ENCODE measurements around the gene PIGL.
A peak's percentile ranks its signal among the peaks of the same experiment; 100 is the strongest.
"Not testable (repeated sequence)": the region's sequence is repeated elsewhere in the genome, so short reads cannot be mapped to it uniquely, and the experiment has no call there.

Gene PIGL

GRCh38 chr17:16217002-16217635 is at the start of gene PIGL:
Gene PIGL, plus strand, starts transcription at chr17:16217210. Its CDS starts 17 bp downstream, at chr17:16217227.
- peak; percentile 61 for DNase-seq

- DNase-seq = peak; percentile 1
These were observed 45.4 kb upstream of the PIGL start for GRCh38 chr17:16171613-16172012.

DNA sequence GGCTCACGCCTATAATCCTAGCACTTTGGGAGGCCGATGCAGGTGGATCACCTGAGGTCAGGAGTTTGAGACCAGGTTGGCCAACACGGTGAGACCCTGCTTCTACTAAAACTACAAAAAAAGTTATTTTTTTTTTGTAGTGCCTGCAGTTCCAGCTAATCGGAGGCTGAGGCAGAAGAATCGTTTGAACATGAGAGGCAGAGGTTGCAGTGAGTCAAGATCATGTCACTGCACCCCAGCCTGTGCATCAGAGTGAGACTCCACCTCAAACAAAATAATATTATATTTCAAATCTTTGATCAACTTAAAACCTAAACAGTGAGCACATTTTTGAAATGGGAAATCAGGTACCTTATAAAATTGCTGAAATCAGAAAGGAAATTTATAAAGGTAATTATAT is 38.2 kb upstream of the PIGL start:
- DNase-seq = no peak

- no peak for DNase-seq
These were observed 35.4 kb upstream of the PIGL start for GRCh38 chr17:16181581-16181980.

DNA sequence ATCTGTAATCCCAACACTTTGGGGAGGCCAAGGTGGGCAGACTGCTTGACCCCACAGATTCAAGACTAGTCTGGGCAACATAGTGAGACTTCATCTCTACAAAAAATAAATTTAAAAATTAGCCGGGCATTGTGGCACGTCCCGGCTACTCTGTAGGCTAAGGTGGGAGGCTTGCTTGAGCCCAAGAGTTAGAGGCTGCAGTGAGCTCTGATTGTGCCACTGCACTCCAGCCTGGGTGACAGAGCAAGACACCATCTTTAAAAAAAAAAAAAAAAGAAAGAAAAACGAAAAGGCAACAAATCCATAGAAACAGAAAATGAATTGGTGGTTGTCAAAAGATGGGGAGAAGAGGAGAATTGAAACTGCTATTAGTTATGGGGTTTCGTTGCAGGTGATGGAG is 29.4 kb upstream of the PIGL start:
- DNase-seq = no peak

DNA sequence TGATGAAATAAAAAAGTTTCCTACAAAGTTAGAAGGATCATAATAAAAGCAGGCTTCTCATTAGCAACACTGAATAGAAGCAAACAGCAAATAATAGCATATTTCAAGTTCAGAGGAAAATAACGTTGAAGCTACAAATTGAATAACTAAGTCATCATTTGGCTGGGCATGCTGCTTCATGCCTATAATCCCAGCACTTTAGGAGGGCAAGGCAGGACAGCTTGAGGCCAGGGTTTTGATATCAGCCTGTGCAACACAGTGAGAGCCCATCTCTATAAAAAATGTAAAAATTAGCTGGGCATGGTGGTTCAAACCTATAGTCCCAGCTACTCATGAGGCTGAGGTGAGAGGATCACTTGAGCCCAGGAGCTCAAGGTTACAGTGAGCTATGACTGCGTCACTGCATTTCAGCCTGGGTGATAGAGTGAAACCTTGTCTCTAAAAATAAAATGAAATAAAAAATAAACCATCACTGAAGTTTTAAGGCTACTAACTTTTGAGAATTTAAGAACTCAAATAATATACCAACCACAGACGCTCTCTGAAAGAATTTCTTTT is 27.1 kb upstream of the PIGL start:
- no peak for DNase-seq

DNA sequence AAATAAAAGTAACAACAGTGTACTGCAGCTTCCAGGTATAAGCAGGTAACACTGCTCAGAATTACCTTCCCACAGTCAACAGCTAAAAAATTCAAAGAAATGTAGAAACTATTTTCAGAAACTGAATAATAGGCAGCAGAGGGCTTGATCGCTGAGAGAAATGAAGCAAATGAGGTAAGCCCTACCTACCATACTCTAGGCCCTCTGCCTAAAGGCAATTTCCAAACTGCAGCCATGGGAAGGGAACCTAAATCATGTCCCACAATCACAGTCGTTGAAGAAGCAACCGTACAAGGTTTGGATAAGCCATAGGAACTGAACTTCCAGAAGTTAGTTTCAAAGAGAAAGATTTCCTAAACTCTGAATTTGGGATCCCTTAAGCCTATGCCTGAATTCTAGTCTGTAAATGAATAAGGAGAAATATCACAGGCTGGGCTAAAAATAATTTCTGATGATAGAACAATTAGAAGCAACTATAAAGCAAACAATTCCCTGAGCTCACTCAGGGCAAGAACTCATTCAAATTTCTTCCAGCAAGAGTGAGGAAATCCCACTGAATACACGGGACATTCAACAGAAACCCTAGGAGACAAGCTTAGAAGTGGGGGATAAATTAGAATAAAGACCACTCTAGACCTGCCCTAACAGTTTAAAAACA is 26.2 kb upstream of the PIGL start:
- DNase-seq = no peak

DNA sequence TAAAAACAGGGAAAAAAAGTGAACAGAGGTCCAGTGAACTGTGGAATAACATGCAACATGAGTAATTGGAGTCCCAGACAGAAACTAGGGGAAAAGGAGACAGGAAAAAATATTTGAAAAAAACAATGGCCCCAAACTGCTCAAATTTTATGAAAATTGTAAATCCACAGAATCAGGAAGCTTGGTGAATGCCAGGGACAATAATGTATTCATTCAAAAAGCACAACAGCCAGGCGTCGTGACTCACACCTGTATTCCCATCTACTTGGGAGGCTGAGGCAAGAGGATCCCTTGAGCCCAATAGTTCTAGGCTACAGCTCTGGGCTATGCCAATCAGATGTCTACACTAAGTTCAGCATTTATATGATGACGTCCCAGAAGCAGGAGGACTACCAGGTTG is 25.4 kb upstream of the PIGL start:
- DNase-seq = no peak

DNA sequence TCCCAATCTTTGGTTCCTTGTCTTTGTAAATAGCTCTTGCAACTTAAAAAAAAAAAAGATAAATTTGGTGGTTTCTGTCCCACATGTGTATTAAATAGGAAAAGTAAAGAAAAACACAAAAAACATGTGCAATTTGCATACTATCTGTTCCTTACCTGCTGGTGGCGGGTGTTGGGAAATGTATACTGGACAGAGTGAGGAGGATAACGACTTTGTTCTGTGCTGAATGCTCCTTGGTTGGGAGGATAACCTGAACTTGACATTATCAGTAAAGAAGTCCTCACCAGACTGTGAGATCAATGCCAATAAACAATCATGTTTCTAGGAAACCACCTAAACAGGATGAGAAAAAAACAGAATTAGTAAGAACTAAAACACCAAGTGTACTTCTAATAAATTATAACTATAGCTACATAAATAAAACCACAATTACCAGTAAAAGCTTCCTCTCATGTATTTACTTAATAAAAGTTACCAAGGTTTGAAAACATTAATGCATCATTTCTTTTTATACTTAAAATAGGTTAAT is 22.6 kb upstream of the PIGL start:
- DNase-seq = not testable (repeated sequence)

DNA sequence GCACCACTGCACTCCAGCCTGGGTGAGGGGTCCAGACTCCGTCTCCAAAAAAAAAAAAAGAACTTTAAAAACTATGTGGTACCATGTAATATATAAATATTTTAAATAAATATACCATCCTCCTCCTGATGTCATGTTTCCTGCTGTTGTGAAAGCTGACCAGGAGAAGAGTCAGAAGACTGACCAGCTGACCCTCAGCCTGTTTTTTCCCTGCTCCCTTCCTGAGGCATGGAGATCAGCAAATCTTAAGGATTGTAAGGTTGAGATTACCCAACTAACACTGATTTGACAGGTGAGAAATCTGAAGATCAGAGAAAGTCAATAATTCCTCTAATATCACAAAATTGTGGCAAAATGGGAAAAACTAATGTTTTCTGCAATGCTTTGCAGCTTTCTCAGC is 19.7 kb upstream of the PIGL start:
- no peak for DNase-seq

- no peak for DNase-seq
These were observed 17.9 kb upstream of the PIGL start for GRCh38 chr17:16199093-16199492.

DNA sequence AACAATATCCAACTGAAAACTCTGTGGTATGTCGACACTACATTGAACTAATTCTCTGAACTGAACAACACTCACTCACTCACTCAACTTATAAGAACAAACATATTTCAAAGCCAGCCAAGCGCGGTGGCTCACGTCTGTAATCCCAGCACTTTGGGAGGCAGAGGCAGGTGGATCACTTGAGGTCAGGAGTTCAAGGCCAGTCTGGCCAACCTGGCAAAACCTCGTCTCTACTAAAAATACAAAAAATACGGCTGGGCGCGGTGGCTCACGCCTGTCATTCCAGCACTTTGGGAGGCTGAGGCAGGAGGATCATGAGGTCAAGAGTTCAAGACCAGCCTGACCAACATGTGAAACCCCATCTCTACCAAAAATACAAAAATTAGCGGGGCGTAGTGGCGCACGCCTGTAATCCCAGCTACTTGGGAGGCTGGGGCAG is 15.3 kb upstream of the PIGL start:
- DNase-seq = not testable (repeated sequence)

- not testable (repeated sequence) for DNase-seq
These were observed 14.2 kb upstream of the PIGL start for GRCh38 chr17:16202554-16203500.

- DNase-seq = not testable (repeated sequence)
These were observed 12.2 kb upstream of the PIGL start for GRCh38 chr17:16204763-16205162.

- no peak for DNase-seq
These were observed 5.4 kb upstream of the PIGL start for GRCh38 chr17:16211590-16211989.

GRCh38 chr17:16212793-16213192 is 4.2 kb upstream of the PIGL start:
- DNase-seq = no peak

DNA sequence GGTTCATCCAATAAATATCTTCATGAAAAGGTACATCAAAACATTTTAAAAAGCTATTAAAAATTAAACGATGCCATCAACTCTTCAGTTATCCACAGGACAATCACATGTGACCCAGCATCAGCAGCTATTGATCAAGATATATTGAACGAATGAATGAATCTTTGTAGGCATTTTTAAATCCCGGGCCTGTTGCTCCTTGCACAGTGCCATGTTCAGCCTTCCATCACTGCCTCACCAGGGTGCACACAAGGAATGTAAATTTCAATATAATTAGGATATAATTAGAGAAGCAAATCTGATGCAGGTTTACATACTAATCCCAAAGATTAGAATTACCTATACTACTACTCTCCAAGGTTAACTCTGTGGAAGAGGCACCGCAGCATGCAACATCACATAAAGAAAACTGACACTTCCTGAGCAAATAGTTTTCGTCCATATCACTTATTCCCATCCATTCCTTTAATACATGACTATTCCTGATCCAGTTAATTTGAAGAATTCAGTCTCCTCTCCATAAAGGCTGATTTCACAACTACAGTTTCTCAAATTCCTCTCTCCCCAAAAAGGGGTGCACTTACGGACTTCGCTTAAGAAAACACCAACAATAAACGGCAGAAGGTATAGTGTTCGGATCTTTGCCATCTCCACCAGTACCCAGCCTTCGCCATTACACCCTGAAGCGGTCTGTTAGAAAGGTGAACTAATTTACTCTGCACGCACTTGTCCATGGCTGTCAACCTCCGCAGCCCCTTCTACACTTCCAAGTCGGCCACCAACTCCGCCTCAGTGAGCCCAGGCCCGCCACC is 2.6 kb upstream of the PIGL start:
- DNase-seq = no peak

DNA sequence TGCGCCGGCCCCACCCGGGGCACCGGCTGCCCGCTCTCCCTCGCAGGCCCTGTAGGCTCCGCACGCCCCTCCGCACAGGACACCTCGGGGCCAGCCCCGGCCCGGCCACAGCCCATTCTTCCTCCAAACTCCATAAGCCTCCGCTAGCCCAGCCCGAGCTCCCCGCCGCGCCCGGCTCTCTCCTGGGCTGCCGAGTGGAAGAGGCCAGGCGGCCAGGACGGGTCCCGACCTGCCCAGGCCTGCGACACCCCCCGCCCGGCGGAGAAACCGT is 2.1 kb upstream of the PIGL start:
- no peak for DNase-seq

DNA sequence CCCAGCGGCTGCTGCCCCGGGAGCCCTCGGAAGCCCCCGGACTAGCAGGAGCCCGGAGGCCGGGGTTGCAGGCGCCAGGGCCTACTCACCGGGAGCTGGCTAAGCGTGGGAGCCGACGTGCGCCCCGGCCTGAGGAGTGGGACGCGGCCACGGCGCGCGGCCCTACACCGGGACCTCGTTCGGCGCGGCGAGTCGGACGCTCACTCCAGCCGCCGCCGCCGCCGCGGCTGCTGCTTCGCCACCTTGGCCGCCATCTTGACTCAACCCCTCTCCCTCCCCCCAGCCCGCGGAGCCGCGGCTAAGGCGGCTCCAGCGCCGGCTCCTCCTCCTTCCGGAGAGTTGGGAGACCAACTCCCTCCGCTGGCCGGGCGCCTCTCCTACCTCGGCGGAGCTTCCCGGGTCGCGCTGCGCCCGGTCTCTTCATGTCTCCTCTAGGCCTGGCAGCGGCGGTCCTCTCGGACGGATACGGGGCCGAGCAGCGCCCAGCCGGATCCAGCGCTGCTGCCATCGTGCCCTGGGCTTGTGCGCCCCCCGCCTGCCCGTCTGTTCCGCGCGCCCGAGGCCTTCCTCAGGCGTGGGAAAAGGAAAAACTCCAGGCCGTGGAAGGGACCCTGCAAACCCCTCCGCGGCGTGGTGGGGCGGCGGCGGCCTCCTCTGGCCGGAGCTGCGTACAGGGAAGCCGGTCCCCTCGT is 1.6 kb upstream of the PIGL start, which contains the start of gene NCOR1:
TSS of gene NCOR1 (minus strand) at position 262 of the 692 bp plus-strand sequence. CDS start 20,965 bp downstream, outside the sequence.
- peak; percentile 74 for DNase-seq

DNA sequence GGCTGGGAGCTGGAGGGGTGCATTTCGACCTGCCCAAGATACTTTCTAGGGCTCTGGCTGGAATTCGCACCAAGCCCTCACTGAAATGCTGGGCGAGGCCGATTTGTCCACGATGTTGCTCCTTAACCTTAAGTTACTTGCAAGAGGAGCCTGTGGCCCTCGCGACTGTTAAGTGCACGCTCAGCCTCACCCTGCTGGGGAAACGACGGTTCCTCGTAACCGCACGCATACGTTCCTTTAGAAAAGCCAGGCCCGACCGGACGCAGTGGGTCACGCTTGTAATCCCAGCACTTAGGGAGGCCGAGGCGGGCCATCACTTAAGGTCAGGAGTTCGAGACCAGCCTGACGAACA is 1.1 kb upstream of the PIGL start:
- DNase-seq = peak; percentile 9

GRCh38 chr17:16216341-16217001 is 539 bp upstream of the PIGL start:
- not testable (repeated sequence) for DNase-seq

Data from DMS153 (cell line).